Measurements from ENCODE around the gene CMTM3. TPM values are rescaled to one million over a fixed set of nuclear protein-coding genes. Genes with fewer than 3 reads are reported as not detected.

CMTM3 gene
- total and polyA plus RNA-seq, 9 of the 15 experiments (the other 6 are each of a cell fraction or from before 2014, with no cell fraction given) = 4.6 to 33.4 (median 17.5) TPM

DNA sequence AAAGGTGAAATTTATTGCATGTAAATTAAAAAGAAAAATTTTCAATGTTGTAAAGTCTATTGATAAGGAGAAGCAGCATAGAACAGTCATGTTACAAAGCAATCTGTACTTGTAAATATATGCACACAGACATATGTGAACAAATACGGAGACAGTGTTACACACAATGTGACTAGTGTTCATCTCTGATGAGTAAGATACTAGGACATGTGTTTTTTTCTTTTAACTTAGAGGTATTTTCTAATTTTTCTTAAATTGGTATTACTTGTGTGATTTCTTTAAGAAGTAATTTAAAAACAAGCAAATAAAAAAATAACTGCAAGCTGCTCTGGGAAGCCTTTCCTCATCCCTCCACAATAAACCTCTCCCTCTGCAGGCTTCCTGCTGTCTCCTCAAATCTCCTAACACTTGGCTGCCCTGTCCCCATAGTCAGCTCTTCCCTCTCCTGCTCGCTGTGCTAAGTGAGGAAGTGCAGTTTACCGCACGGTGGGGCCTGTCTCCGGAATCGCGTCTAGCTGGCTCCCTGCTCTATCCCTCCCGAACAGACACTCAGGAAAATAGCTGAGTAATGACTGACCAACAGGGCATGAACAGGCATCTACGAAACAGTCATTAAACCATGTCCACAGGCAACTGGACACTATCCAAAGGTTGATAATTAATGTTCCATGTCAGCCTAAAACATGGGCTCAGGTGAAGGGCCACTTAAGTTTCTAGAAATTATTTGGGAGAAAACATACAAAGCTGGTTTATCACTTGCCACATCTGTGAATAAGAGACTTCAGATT, 56.1 kb downstream of the CMTM3 start (continued):
- TF ChIP-seq, protein P1, sequence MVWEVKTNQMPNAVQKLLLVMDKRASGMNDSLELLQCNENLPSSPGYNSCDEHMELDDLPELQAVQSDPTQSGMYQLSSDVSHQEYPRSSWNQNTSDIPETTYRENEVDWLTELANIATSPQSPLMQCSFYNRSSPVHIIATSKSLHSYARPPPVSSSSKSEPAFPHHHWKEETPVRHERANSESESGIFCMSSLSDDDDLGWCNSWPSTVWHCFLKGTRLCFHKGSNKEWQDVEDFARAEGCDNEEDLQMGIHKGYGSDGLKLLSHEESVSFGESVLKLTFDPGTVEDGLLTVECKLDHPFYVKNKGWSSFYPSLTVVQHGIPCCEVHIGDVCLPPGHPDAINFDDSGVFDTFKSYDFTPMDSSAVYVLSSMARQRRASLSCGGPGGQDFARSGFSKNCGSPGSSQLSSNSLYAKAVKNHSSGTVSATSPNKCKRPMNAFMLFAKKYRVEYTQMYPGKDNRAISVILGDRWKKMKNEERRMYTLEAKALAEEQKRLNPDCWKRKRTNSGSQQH (CRISPR knock-in tag; IDR thresholded peaks at IDR 0.05) = no peak
- TF ChIP-seq, protein P2, sequence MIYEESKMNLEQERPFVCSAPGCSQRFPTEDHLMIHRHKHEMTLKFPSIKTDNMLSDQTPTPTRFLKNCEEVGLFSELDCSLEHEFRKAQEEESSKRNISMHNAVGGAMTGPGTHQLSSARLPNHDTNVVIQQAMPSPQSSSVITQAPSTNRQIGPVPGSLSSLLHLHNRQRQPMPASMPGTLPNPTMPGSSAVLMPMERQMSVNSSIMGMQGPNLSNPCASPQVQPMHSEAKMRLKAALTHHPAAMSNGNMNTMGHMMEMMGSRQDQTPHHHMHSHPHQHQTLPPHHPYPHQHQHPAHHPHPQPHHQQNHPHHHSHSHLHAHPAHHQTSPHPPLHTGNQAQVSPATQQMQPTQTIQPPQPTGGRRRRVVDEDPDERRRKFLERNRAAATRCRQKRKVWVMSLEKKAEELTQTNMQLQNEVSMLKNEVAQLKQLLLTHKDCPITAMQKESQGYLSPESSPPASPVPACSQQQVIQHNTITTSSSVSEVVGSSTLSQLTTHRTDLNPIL (CRISPR knock-in tag; IDR thresholded peaks at IDR 0.05) = no peak
- peak; percentile 98 for TF ChIP-seq NFE2 (IDR thresholded peaks at IDR 0.05; ENCODE audit: low read depth)

DNA sequence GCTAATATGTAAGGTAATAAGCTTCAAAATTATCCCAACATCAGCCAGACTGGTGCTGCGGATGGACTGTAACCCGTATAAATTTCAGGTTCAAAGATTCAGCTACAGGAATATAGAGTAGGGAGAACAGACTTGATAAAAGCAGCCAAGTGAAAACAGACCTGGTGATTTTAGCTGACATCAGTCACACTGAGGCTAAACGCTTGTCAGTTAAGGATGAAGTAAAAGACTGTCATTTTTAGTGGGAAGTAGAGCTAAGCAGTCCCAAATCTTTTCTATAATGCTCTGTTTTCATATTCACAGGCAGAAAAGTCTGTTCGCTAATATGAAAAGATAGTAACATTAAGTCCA, 56.7 kb downstream of the CMTM3 start:
- Histone ChIP-seq H3K79me2 (ENCODE audit: control insufficient read depth, insufficient read depth, low read length) (peaks cover 20% of the 10 kb centered on the region), H3K36me3 (ENCODE audit: control insufficient read depth, insufficient read depth, low read length) (no peaks in the 10 kb centered on the region), H3K4me2 (ENCODE audit: insufficient read depth, low read length) (peak overlapping the region; percentile 63), H2AFZ (ENCODE audit: low read depth, low read length) (peak overlapping the region; percentile 71), H3K9me3 (replicated peaks; ENCODE audit: control insufficient read depth, insufficient read depth, low read depth, low read length) (no peaks in the 10 kb centered on the region), H3K4me3 (no peak overlapping the region), H3K9me1 (ENCODE audit: control insufficient read depth, insufficient read depth, low read length) (no peaks in the 10 kb centered on the region), H3K4me1 (replicated peaks in 1 of 2; ENCODE audit: control insufficient read depth in 2 of 2, insufficient read depth in 2 of 2, low read length in 2 of 2) (peaks cover 19 to 30% of the 10 kb centered on the region in 2 experiments; a peak in 4 of 5 replicates), H4K20me1 (replicated peaks; ENCODE audit: control insufficient read depth, insufficient read depth, low read length) (no peaks in the 10 kb centered on the region), H3K27ac (ENCODE audit: extremely low read depth, low read depth, low read length) (peak overlapping the region; percentile 77), H3K27me3 (ENCODE audit: control insufficient read depth in 2 of 2, insufficient read depth in 2 of 2, low read length in 2 of 2) (no peaks in the 10 kb centered on the region), H3K9ac (ENCODE audit: insufficient read depth in 1 of 2, low read depth in 2 of 2, low read length in 2 of 2) (peak overlapping the region in 1 of 2 experiments; percentile 57; a peak in 2 of 4 replicates)
- ChIA-PET CTCF (ENCODE audit: low intra/inter-chr PET ratio) (interaction anchor here (0.9 kb wide), 1 partner anchor 81 kb away, joined by 3 read pairs; no protein-coding TSS in a partner anchor), POLR2A (interaction anchor here (0.8 to 1.9 kb wide), 11 partner anchors 10 to 219 kb away, joined by 3 to 15 read pairs (median 3); partner anchors contain the start of genes CMTM4 and PDP2)
- FAIRE-seq = no peak
- intact Hi-C loops (cut with micrococcal nuclease) (loop anchor here (2.0 to 5.0 kb wide), 2 partner anchors 81 to 212 kb away; no protein-coding TSS in a partner anchor), in situ Hi-C loops (cut with MboI) (no loop called here)
- peak; percentile 13 for ATAC-seq
- BruUV-seq (replicated peaks) = no TSS peak
- 31% methylated on average over 4 of the region's 4 CpGs for WGBS (ENCODE audit: insufficient coverage, low coverage, missing lambda C conversion rate)
- DNase-seq (ENCODE audit: extremely low read depth in 1 of 4, low spot score in 3 of 4) = peak in 2 of 4 experiments; percentile 14 to 23
- TF ChIP-seq SIRT6 (IDR thresholded peaks at IDR 0.05; ENCODE audit: low read depth, low read length) = no peak
- TF ChIP-seq, protein P3, sequence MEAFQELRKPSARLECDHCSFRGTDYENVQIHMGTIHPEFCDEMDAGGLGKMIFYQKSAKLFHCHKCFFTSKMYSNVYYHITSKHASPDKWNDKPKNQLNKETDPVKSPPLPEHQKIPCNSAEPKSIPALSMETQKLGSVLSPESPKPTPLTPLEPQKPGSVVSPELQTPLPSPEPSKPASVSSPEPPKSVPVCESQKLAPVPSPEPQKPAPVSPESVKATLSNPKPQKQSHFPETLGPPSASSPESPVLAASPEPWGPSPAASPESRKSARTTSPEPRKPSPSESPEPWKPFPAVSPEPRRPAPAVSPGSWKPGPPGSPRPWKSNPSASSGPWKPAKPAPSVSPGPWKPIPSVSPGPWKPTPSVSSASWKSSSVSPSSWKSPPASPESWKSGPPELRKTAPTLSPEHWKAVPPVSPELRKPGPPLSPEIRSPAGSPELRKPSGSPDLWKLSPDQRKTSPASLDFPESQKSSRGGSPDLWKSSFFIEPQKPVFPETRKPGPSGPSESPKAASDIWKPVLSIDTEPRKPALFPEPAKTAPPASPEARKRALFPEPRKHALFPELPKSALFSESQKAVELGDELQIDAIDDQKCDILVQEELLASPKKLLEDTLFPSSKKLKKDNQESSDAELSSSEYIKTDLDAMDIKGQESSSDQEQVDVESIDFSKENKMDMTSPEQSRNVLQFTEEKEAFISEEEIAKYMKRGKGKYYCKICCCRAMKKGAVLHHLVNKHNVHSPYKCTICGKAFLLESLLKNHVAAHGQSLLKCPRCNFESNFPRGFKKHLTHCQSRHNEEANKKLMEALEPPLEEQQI (IDR thresholded peaks at IDR 0.05) = no peak
- TF ChIP-seq, protein P4, sequence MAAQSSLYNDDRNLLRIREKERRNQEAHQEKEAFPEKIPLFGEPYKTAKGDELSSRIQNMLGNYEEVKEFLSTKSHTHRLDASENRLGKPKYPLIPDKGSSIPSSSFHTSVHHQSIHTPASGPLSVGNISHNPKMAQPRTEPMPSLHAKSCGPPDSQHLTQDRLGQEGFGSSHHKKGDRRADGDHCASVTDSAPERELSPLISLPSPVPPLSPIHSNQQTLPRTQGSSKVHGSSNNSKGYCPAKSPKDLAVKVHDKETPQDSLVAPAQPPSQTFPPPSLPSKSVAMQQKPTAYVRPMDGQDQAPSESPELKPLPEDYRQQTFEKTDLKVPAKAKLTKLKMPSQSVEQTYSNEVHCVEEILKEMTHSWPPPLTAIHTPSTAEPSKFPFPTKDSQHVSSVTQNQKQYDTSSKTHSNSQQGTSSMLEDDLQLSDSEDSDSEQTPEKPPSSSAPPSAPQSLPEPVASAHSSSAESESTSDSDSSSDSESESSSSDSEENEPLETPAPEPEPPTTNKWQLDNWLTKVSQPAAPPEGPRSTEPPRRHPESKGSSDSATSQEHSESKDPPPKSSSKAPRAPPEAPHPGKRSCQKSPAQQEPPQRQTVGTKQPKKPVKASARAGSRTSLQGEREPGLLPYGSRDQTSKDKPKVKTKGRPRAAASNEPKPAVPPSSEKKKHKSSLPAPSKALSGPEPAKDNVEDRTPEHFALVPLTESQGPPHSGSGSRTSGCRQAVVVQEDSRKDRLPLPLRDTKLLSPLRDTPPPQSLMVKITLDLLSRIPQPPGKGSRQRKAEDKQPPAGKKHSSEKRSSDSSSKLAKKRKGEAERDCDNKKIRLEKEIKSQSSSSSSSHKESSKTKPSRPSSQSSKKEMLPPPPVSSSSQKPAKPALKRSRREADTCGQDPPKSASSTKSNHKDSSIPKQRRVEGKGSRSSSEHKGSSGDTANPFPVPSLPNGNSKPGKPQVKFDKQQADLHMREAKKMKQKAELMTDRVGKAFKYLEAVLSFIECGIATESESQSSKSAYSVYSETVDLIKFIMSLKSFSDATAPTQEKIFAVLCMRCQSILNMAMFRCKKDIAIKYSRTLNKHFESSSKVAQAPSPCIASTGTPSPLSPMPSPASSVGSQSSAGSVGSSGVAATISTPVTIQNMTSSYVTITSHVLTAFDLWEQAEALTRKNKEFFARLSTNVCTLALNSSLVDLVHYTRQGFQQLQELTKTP (IDR thresholded peaks at IDR 0.05; ENCODE audit: low read depth in 1 of 2, partially characterized antibody in 2 of 2) = peak in 1 of 2 experiments; percentile 5
